ENCODE data around the gene SDHB.

SDHB gene

GRCh38 chr1:16976966-16977365 is 76.9 kb downstream of the SDHB start:
- no peak for TF ChIP-seq CTCF (IDR thresholded peaks at IDR 0.05; ENCODE audit: low read depth, low read length)
- no peak overlapping the region for H3K4me3 ChIP-seq (ENCODE audit: low read depth, low read length)
- H3K27me3 ChIP-seq (ENCODE audit: insufficient read depth, low read depth, severe bottlenecking), result no peaks in the 10 kb centered on the region
- DNase-seq, result no peak
- H3K36me3 ChIP-seq, result no peaks in the 10 kb centered on the region; the same call in 1 of the 2 replicates
- no peaks in the 10 kb centered on the region for H3K9me3 ChIP-seq (ENCODE audit: severe bottlenecking)
- no peak overlapping the region for H3K27ac ChIP-seq

- peaks cover 7% of the 10 kb centered on the region for H3K36me3 ChIP-seq
- H3K4me3 ChIP-seq (ENCODE audit: low read depth, low read length), result no peak overlapping the region
- DNase-seq, result no peak
- H3K27ac ChIP-seq, result no peak overlapping the region
- no peaks in the 10 kb centered on the region for H3K9me3 ChIP-seq (ENCODE audit: severe bottlenecking)
- no peaks in the 10 kb centered on the region for H3K27me3 ChIP-seq (ENCODE audit: insufficient read depth, low read depth, severe bottlenecking)
- TF ChIP-seq CTCF (IDR thresholded peaks at IDR 0.05; ENCODE audit: low read depth, low read length), result no peak
Measured at GRCh38 chr1:16975838-16976237, 78.0 kb downstream of the SDHB start.

GRCh38 chr1:16975211-16975610 is 78.6 kb downstream of the SDHB start:
- H3K27ac ChIP-seq, result no peak overlapping the region
- H3K27me3 ChIP-seq (ENCODE audit: insufficient read depth, low read depth, severe bottlenecking), result no peaks in the 10 kb centered on the region
- DNase-seq, result no peak
- no peaks in the 10 kb centered on the region for H3K9me3 ChIP-seq (ENCODE audit: severe bottlenecking)
- no peak overlapping the region for H3K4me3 ChIP-seq (ENCODE audit: low read depth, low read length)
- H3K36me3 ChIP-seq, result peaks cover 9% of the 10 kb centered on the region
- no peak for TF ChIP-seq CTCF (IDR thresholded peaks at IDR 0.05; ENCODE audit: low read depth, low read length)

GRCh38 chr1:16973215-16973614 is 80.6 kb downstream of the SDHB start:
- Histone ChIP-seq H3K27ac (no peak overlapping the region), H3K27me3 (ENCODE audit: insufficient read depth, low read depth, severe bottlenecking) (no peaks in the 10 kb centered on the region), H3K9me3 (ENCODE audit: severe bottlenecking) (no peaks in the 10 kb centered on the region), H3K4me3 (ENCODE audit: low read depth, low read length) (no peak overlapping the region), H3K36me3 (peaks cover 26% of the 10 kb centered on the region)
- no peak for DNase-seq
- TF ChIP-seq CTCF (IDR thresholded peaks at IDR 0.05; ENCODE audit: low read depth, low read length), result no peak

- DNase-seq, result no peak
- Histone ChIP-seq H3K9me3 (ENCODE audit: severe bottlenecking) (no peaks in the 10 kb centered on the region), H3K4me3 (ENCODE audit: low read depth, low read length) (no peak overlapping the region), H3K27me3 (ENCODE audit: insufficient read depth, low read depth, severe bottlenecking) (no peaks in the 10 kb centered on the region), H3K36me3 (peaks cover 32% of the 10 kb centered on the region), H3K27ac (no peak overlapping the region; the same call in 1 of the 2 replicates)
- TF ChIP-seq CTCF (IDR thresholded peaks at IDR 0.05; ENCODE audit: low read depth, low read length), result no peak
Measured at GRCh38 chr1:16972189-16972895, 81.5 kb downstream of the SDHB start.
